Thyroid gland (tissue), 4 donors: ENCODE measurements around the gene COL25A1.

Experiments used
- POLR2A ChIP-seq, 2 donors: fragments of 450-650 bp; IDR thresholded peaks; one replicate each; pipeline ENCODE4 v1.6.1; 2017; ENCODE audit warnings: antibody characterized with exemption in 2 of 2, mild to moderate bottlenecking in 2 of 2, moderate library complexity in 1 of 2
- TF ChIP-seq, protein P1 (sequence below), 6 experiments: fragments of 200-600 bp in 3 of 6; fragments of 450-650 bp in 3 of 6; sonication (generic) in 3 of 6; IDR thresholded peaks; one replicate each; pipeline ENCODE4 v1.5.1; 2016 to 2019; ENCODE audit warnings: antibody characterized with exemption in 6 of 6, mild to moderate bottlenecking in 2 of 6, inconsistent platforms in 1 of 6, moderate library complexity in 1 of 6

DNA sequence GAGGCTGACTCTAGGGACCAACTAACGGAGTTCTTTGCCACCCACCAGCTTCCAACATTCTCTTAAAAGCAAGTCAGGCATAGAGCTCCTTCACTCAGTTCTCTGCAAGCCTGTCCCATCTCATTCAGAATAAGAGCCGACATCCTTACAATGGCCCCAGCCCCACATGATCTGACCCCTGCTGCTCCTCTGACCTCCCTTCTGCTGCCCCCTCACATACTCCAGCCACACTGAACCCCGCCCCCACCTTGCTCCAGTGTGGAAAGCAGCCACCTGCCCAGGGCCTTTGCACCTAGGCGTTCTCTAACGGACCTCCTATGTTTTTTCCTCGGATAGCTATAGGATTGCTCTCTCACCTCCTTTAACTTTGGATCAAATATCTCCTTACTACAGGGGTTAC lies 396.5 kb downstream of the COL25A1 start:
- TF ChIP-seq, protein P1, sequence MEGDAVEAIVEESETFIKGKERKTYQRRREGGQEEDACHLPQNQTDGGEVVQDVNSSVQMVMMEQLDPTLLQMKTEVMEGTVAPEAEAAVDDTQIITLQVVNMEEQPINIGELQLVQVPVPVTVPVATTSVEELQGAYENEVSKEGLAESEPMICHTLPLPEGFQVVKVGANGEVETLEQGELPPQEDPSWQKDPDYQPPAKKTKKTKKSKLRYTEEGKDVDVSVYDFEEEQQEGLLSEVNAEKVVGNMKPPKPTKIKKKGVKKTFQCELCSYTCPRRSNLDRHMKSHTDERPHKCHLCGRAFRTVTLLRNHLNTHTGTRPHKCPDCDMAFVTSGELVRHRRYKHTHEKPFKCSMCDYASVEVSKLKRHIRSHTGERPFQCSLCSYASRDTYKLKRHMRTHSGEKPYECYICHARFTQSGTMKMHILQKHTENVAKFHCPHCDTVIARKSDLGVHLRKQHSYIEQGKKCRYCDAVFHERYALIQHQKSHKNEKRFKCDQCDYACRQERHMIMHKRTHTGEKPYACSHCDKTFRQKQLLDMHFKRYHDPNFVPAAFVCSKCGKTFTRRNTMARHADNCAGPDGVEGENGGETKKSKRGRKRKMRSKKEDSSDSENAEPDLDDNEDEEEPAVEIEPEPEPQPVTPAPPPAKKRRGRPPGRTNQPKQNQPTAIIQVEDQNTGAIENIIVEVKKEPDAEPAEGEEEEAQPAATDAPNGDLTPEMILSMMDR (IDR thresholded peaks at IDR 0.05) = no peak
- no peak for TF ChIP-seq POLR2A (IDR thresholded peaks at IDR 0.05)
